ENCODE results near the gene HSF2BP. TPM values are rescaled to one million over a fixed set of nuclear protein-coding genes. Genes with fewer than 3 reads are reported as not detected.

The HSF2BP gene
- total RNA-seq (under 1 TPM; 0.16 to 0.83 (median 0.59) TPM), polyA plus RNA-seq (under 1 TPM; 0.39 to 0.60 (median 0.46) TPM)

- intact Hi-C loops (cut with DNase I): loop anchor here (2.0 kb wide), 2 partner anchors 57 to 69 kb away; no protein-coding TSS in a partner anchor
- Histone ChIP-seq H3K36me3 (peaks cover 0 to 22% (median 1%) of the 10 kb centered on the region in 4 donors), H3K9me3 (no peaks in the 10 kb centered on the region), H3K4me3 (peak within 1 kb of the TSS; percentile 84 to 96 (median 86)), H3K4me1 (peaks cover 0 to 23% (median 18%) of the 10 kb centered on the region in 4 donors), H3K27ac (peak within 1 kb of the TSS; percentile 88 to 96 (median 91)), H3K27me3 (no peaks in the 10 kb centered on the region)
- 9 to 10% methylated on average over 92 of the region's 92 CpGs for WGBS, 2 donors
- TF ChIP-seq EP300 (IDR thresholded peaks at IDR 0.05): no peak
- TF ChIP-seq POLR2AphosphoS5 (IDR thresholded peaks at IDR 0.05): peak in 3 of 4 donors; percentile 48 to 82 (median 73)
- DNase-seq: peak; percentile 89
These were observed at the start of gene HSF2BP, which contains the start of gene RRP1B for GRCh38 chr21:43659136-43660000. Gene HSF2BP, minus strand, starts transcription at chr21:43659488. Its CDS starts 1,392 bp downstream, at chr21:43658096. Gene RRP1B, plus strand, starts transcription at chr21:43659560. Its CDS starts 105 bp downstream, at chr21:43659665.

- Histone ChIP-seq H3K4me1 (no peaks in the 10 kb centered on the region), H3K36me3 (no peaks in the 10 kb centered on the region), H3K27ac (no peak overlapping the region), H3K9me3 (no peaks in the 10 kb centered on the region), H3K27me3 (no peaks in the 10 kb centered on the region), H3K4me3 (no peak overlapping the region)
- intact Hi-C loops (cut with DNase I): no loop called here
- WGBS, 2 donors: 86 to 96% methylated on average over 13 of the region's 13 CpGs
- DNase-seq: no peak
- no peak for TF ChIP-seq EP300 (IDR thresholded peaks at IDR 0.05)
- no peak for TF ChIP-seq POLR2AphosphoS5 (IDR thresholded peaks at IDR 0.05)
These were observed 49.6 kb upstream of the HSF2BP start for GRCh38 chr21:43708745-43709381.

- no peak for TF ChIP-seq POLR2AphosphoS5 (IDR thresholded peaks at IDR 0.05)
- intact Hi-C loops (cut with DNase I): no loop called here
- Histone ChIP-seq H3K4me3 (no peak overlapping the region), H3K36me3 (no peaks in the 10 kb centered on the region), H3K27me3 (peaks cover 0 to 4% (median 0%) of the 10 kb centered on the region in 3 donors), H3K4me1 (no peaks in the 10 kb centered on the region), H3K27ac (no peak overlapping the region), H3K9me3 (no peaks in the 10 kb centered on the region)
- no peak for DNase-seq
- WGBS, 2 donors: 95% methylated on average over 9 of the region's 9 CpGs
These were observed 48.2 kb upstream of the HSF2BP start for GRCh38 chr21:43707462-43707861.

- intact Hi-C loops (cut with DNase I): no loop called here
- Histone ChIP-seq H3K4me1 (no peaks in the 10 kb centered on the region), H3K27ac (no peak overlapping the region), H3K36me3 (no peaks in the 10 kb centered on the region), H3K4me3 (no peak overlapping the region), H3K9me3 (no peaks in the 10 kb centered on the region), H3K27me3 (peaks cover 0 to 8% (median 0%) of the 10 kb centered on the region in 3 donors)
- 28 to 49% methylated on average over 29 of the region's 29 CpGs for WGBS, 2 donors
- DNase-seq: no peak
- TF ChIP-seq EP300 (IDR thresholded peaks at IDR 0.05) (no peak), CTCF (IDR thresholded peaks at IDR 0.05) (no peak), POLR2AphosphoS5 (IDR thresholded peaks at IDR 0.05) (no peak), POLR2A (IDR thresholded peaks at IDR 0.05) (no peak)
These were observed 44.0 kb upstream of the HSF2BP start for GRCh38 chr21:43703035-43703880.

- no peak for DNase-seq
- Histone ChIP-seq H3K9me3 (no peaks in the 10 kb centered on the region), H3K27me3 (peaks cover 0 to 8% (median 0%) of the 10 kb centered on the region in 3 donors), H3K36me3 (no peaks in the 10 kb centered on the region), H3K4me3 (no peak overlapping the region), H3K27ac (no peak overlapping the region), H3K4me1 (no peaks in the 10 kb centered on the region)
- intact Hi-C loops (cut with DNase I): no loop called here
- WGBS, 2 donors: 38 to 61% methylated on average over 12 of the region's 12 CpGs
- no peak for TF ChIP-seq CTCF (IDR thresholded peaks at IDR 0.05)
- no peak for TF ChIP-seq POLR2A (IDR thresholded peaks at IDR 0.05)
- TF ChIP-seq POLR2AphosphoS5 (IDR thresholded peaks at IDR 0.05): no peak
- TF ChIP-seq EP300 (IDR thresholded peaks at IDR 0.05): no peak
These were observed 43.4 kb upstream of the HSF2BP start for GRCh38 chr21:43702785-43703034.
